Effector memory CD8-positive, alpha-beta T cell (primary cell): ENCODE measurements around the gene ENTPD6.

Experiments
- ATAC-seq: fragments of 150-1000 bp; cut with Tn5 transposase; replicated peaks from 2 replicates; pipeline ENCODE4 v1.10.0; 2021; ENCODE audit warnings: mild to moderate bottlenecking, moderate library complexity
- DNase-seq, 3 experiments: peaks; one replicate each; pipeline ENCODE4 v3.0.0; 2021
- H3K27ac Mint-ChIP-seq, 2 donors: one replicate each; pipeline ENCODE4 v1.8.0; 2022; ENCODE audit warnings: mild to moderate bottlenecking in 2 of 2, mixed read lengths in 2 of 2, moderate library complexity in 2 of 2
- H3K27me3 Mint-ChIP-seq, 2 donors: one replicate each; pipeline ENCODE4 v1.8.0; 2022; ENCODE audit warnings: mixed read lengths in 2 of 2
- H3K36me3 Mint-ChIP-seq: one replicate; pipeline ENCODE4 v1.8.0; 2022; ENCODE audit warnings: mild to moderate bottlenecking, moderate library complexity, mixed read lengths; ENCODE audit not compliant: insufficient read depth
- H3K4me1 Mint-ChIP-seq, 2 donors: one replicate each; pipeline ENCODE4 v1.8.0; 2022; ENCODE audit warnings: low read depth in 2 of 2, mixed read lengths in 2 of 2
- H3K4me3 Mint-ChIP-seq, 2 donors: one replicate each; pipeline ENCODE4 v1.8.0; 2022; ENCODE audit warnings: mild to moderate bottlenecking in 2 of 2, mixed read lengths in 2 of 2, moderate library complexity in 2 of 2
- H3K9me3 Mint-ChIP-seq, 2 donors: one replicate each; pipeline ENCODE4 v1.8.0; 2022; ENCODE audit warnings: mixed read lengths in 2 of 2

Gene ENTPD6

DNA sequence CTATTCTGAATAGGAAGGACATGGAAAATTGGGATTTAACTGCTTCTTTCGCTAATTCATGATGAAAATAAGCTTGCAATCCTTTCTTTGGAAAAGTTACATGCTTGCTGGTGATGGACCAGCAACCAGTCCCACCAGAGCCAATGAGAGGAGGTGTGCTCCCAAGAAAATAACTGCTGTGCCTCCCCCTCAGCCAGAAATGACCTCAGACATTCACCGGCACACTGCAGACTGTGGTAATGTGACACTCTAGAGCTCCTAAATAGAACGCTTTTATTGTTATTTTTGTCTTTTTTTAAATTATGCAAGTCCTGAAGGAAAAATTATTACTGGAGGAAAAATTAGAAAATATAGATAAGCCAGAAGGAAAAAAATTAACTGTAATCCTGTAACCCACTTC, 55.0 kb downstream of the ENTPD6 start:
- Mint-ChIP-seq H3K27ac (no peak overlapping the region), H3K4me3 (no peak overlapping the region), H3K27me3 (no peaks in the 10 kb centered on the region)

GRCh38 chr20:25251019-25251418, 55.5 kb downstream of the ENTPD6 start:
- H3K9me3 Mint-ChIP-seq: no peaks in the 10 kb centered on the region
- DNase-seq (no peak), ATAC-seq (no peak)
- H3K27ac Mint-ChIP-seq: no peak overlapping the region
- H3K4me1 Mint-ChIP-seq: peaks cover 33 to 43% of the 10 kb centered on the region in 2 donors
- H3K4me3 Mint-ChIP-seq: no peak overlapping the region
- H3K36me3 Mint-ChIP-seq: peaks cover 8% of the 10 kb centered on the region
- no peaks in the 10 kb centered on the region for H3K27me3 Mint-ChIP-seq

More for the DNA sequence above, 55.0 kb downstream of the ENTPD6 start:
- Mint-ChIP-seq H3K36me3 (peaks cover 8% of the 10 kb centered on the region), H3K4me1 (peaks cover 30 to 41% of the 10 kb centered on the region in 2 donors), H3K9me3 (no peaks in the 10 kb centered on the region)
- no peak for DNase-seq
- ATAC-seq: no peak

DNA sequence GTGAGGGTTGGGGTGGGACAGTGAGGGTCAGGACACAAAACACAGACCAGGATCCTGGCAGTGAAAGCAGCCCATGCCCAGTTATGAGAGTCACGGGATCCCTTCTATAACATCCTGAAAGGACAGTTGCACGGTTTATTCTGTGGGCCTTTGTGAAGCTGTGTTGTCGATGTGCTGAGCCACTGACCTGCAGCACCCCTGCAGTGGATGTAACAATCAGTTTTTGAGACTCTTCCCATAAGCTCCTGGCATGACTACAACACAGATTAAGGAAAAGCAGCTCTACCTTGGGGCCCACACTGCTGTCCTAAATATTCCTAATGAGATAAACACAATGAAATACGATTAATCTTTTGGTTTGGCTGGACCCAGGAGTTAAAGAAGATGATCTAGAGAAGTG, 56.0 kb downstream of the ENTPD6 start:
- Mint-ChIP-seq H3K4me1 (peaks cover 34 to 45% of the 10 kb centered on the region in 2 donors), H3K27ac (no peak overlapping the region), H3K27me3 (no peaks in the 10 kb centered on the region)

GRCh38 chr20:25252230-25252651, 56.7 kb downstream of the ENTPD6 start:
- Mint-ChIP-seq H3K4me1 (peaks cover 30 to 38% of the 10 kb centered on the region in 2 donors), H3K36me3 (peaks cover 5% of the 10 kb centered on the region), H3K9me3 (no peaks in the 10 kb centered on the region), H3K27me3 (no peaks in the 10 kb centered on the region), H3K27ac (no peak overlapping the region), H3K4me3 (no peak overlapping the region)
- ATAC-seq (no peak), DNase-seq (no peak)

More for the DNA sequence above, 56.0 kb downstream of the ENTPD6 start:
- Mint-ChIP-seq H3K4me3 (no peak overlapping the region), H3K9me3 (no peaks in the 10 kb centered on the region), H3K36me3 (peaks cover 8% of the 10 kb centered on the region)
- ATAC-seq (no peak), DNase-seq (no peak)

GRCh38 chr20:25252686-25253421, 57.3 kb downstream of the ENTPD6 start:
- H3K27ac Mint-ChIP-seq: no peak overlapping the region
- no peaks in the 10 kb centered on the region for H3K9me3 Mint-ChIP-seq
- H3K4me1 Mint-ChIP-seq: peaks cover 29 to 37% of the 10 kb centered on the region in 2 donors
- no peaks in the 10 kb centered on the region for H3K27me3 Mint-ChIP-seq
- no peak overlapping the region for H3K4me3 Mint-ChIP-seq
- ATAC-seq (no peak), DNase-seq (no peak)
- peaks cover 2% of the 10 kb centered on the region for H3K36me3 Mint-ChIP-seq

DNA sequence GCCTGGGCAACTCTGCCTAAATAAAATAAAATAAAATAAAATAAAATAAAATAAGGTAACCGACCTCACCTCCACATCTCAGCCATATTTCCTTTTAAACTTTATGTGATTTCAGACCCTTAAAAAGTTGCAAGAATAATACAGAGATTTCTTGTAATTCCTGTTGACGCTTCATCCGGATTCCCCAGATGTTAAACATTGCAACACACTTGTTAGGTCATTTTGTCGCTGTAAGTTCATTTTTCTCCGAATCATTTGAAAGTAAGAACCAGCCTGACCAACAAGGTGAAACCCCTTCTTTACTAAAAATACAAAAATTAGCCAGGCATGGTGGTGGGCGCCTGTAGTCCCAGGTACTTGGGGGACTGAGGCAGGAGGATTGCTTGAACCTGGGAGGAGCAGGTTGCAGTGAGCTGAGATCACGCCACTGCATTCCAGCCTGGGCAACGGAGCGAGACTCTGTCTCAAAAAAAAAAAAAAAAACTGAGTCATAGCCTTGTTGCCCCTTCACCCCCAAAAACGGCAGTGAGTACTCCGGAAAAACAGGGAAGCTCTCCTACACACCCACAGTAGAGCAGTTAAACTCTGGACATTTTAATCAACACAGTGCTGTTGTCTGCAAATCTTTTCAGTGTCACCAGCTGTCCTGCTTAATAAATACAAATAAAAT, 58.2 kb downstream of the ENTPD6 start:
- no peak for DNase-seq
- Mint-ChIP-seq H3K9me3 (no peaks in the 10 kb centered on the region), H3K4me1 (peaks cover 31 to 36% of the 10 kb centered on the region in 2 donors), H3K27ac (no peak overlapping the region), H3K27me3 (no peaks in the 10 kb centered on the region), H3K36me3 (no peaks in the 10 kb centered on the region), H3K4me3 (no peak overlapping the region)
- ATAC-seq: no peak

DNA sequence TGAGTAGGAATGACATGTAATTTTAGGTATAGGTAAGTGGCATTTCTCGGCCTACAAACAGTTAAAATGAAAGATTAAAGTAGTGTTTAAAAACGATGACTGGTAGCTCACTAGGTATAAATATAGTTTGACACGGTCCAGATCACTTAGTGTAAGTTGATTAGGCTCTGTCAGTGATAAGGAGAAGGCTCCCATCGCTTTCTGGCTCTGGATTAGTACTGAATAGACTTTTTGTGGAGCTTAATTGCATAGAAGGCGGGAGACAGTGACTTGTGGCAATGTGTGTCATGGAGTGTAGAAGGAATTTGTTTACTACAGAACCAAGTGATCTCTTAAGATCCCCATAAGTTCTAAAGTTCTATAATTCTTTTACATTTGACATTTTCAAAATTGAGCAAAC, 59.1 kb downstream of the ENTPD6 start:
- H3K9me3 Mint-ChIP-seq: no peaks in the 10 kb centered on the region
- no peak for DNase-seq
- no peaks in the 10 kb centered on the region for H3K27me3 Mint-ChIP-seq
- no peak for ATAC-seq
- no peak overlapping the region for H3K4me3 Mint-ChIP-seq
- H3K36me3 Mint-ChIP-seq: peaks cover 2% of the 10 kb centered on the region
- H3K4me1 Mint-ChIP-seq: peaks cover 25 to 27% of the 10 kb centered on the region in 2 donors
- H3K27ac Mint-ChIP-seq: no peak overlapping the region

DNA sequence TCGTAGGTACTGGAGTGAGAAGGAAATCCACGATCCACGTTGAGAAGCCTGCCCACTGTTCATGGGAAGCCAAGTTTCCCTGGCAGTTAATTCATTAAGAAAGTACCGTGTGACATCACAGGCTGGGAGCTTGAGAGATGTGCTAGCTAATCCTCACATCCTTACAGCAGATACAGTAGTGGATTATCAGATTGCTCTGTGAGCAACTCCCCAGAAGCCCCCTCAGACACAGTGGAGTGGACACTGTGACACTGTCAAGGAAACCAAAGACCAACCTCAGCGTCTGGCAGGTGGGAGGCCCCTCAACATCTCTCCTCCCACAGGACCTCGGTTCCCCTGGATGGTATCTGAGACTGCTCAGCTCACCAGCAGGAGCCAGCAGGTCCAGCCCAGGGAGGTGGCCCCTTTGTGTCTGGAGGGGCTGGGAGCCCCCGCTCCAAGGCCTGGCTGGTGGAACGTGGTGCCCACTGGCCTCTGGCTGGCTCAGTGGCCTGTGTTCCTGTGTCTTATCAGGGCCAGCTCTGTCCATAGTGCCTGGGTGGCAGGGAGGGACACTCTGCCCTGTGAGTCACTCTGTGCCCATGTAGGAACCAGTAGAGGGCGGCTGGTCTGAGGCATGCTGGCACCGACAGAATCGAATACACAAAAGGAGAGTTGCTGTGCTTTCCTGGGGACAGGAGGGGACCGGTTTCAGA, 59.6 kb downstream of the ENTPD6 start:
- DNase-seq: no peak
- Mint-ChIP-seq H3K4me1 (peaks cover 24 to 26% of the 10 kb centered on the region in 2 donors), H3K36me3 (peaks cover 2% of the 10 kb centered on the region), H3K27me3 (no peaks in the 10 kb centered on the region), H3K9me3 (no peaks in the 10 kb centered on the region), H3K27ac (no peak overlapping the region), H3K4me3 (no peak overlapping the region)
- no peak for ATAC-seq

DNA sequence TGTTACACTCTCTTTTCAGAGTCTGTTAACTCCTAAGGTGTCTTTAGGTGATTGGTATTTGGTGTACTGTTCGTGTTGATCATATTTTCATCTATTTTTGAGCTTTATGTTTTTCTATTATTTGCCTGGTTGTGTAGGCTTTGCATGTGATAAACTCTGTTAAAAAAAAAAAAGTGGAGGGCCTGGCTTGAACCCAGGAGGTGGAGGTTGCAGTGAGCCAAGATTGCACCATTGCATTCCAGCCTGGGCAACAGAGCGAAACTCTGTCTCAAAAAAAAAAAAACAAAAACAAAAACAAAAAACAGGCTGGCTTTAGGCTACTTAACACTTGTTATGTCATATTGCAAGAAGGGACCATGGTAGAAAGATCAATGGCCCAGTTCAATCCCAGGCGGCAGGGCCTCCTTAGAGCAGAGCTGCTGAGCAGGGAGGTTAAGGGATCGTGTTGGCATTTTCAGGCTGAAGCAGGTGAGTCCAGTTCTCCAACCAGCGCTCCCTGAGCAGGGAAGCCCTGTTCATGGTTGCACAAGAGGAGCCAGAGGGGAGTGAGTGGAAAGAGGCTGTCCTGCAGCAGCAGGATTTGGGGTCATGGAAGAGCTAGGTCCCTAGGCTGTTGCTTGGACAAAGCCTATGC, 60.8 kb downstream of the ENTPD6 start:
- peak overlapping the region in 1 of 2 donors; percentile 64 for H3K27ac Mint-ChIP-seq
- ATAC-seq (no peak), DNase-seq (no peak)
- peaks cover 16 to 20% of the 10 kb centered on the region in 2 donors for H3K4me1 Mint-ChIP-seq
- H3K27me3 Mint-ChIP-seq: no peaks in the 10 kb centered on the region
- H3K4me3 Mint-ChIP-seq: no peak overlapping the region
- no peaks in the 10 kb centered on the region for H3K9me3 Mint-ChIP-seq
- peaks cover 2% of the 10 kb centered on the region for H3K36me3 Mint-ChIP-seq

DNA sequence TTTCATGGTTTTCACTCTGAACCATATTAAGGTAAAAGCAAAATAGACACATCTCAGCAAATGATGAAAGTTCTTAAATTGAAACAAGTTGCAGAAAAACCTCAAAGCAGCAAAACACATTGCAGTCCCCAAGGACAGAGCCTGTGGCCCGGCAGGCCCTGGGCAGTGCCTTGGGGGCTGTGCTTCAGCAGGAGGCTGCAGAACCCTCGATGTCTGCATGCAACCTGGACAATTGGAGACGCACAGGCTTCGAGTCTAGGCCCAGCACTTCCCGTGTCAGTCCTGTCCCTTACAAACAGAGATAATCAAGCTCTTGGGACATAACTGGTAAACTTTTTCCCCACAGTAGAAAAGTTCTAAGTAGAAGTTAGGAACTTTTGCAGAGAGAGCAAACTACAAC, 61.6 kb downstream of the ENTPD6 start:
- peaks cover 13 to 19% of the 10 kb centered on the region in 2 donors for H3K4me1 Mint-ChIP-seq
- no peaks in the 10 kb centered on the region for H3K9me3 Mint-ChIP-seq

GRCh38 chr20:25257756-25258475, 62.4 kb downstream of the ENTPD6 start:
- DNase-seq: no peak
- H3K27me3 Mint-ChIP-seq: no peaks in the 10 kb centered on the region
- peaks cover 9 to 13% of the 10 kb centered on the region in 2 donors for H3K4me1 Mint-ChIP-seq
- H3K36me3 Mint-ChIP-seq: peaks cover 2% of the 10 kb centered on the region
- no peaks in the 10 kb centered on the region for H3K9me3 Mint-ChIP-seq
- H3K4me3 Mint-ChIP-seq: no peak overlapping the region
- no peak overlapping the region for H3K27ac Mint-ChIP-seq
- ATAC-seq: no peak

More for the DNA sequence above, 61.6 kb downstream of the ENTPD6 start:
- ATAC-seq (no peak), DNase-seq (no peak)
- Mint-ChIP-seq H3K4me3 (no peak overlapping the region), H3K36me3 (peaks cover 2% of the 10 kb centered on the region), H3K27ac (peak overlapping the region; percentile 32 to 63), H3K27me3 (no peaks in the 10 kb centered on the region)

DNA sequence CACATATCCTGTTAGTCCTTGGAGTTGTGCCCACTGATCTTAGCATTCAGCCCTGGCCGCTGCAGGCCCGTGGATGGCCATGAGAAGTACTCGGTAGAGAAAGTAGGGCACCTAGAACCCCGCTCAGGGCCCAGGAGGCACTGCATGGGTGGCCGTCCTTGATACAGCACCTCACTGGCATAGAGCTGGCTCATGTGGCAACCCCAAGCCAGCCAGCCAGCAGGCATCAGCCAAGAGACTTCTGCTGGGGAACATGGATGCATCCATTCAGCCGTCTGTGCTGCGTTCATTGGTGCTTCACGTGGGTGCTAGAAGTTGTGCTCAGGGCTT, 62.9 kb downstream of the ENTPD6 start:
- H3K27me3 Mint-ChIP-seq: no peaks in the 10 kb centered on the region
- no peaks in the 10 kb centered on the region for H3K9me3 Mint-ChIP-seq
- peaks cover 9 to 12% of the 10 kb centered on the region in 2 donors for H3K4me1 Mint-ChIP-seq
- H3K27ac Mint-ChIP-seq: no peak overlapping the region
- no peak overlapping the region for H3K4me3 Mint-ChIP-seq
- DNase-seq: no peak
- no peak for ATAC-seq
- peaks cover 2% of the 10 kb centered on the region for H3K36me3 Mint-ChIP-seq

DNA sequence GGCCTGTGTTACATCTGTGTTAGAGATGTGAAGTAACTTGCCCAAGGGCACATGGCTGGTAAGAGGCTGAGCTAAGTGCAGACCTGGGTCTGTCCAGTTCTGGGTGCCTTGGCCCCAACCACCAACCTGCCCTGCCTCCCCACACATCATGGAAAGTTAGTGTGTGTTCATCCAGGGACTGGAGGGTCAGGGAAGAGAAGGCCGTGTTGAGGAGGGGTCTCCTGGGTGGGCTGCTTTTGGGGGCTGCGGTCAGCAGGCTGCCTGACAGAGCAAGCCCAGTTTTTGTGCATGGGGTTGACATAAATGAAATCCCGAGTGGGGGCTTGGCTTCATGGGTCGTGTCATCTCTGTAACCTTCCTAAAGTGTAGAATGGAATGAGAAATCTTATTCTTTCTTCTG, 63.3 kb downstream of the ENTPD6 start:
- H3K4me1 Mint-ChIP-seq: peaks cover 9 to 12% of the 10 kb centered on the region in 2 donors
- no peak for DNase-seq

More for the DNA sequence above, 63.3 kb downstream of the ENTPD6 start:
- no peak for ATAC-seq
- Mint-ChIP-seq H3K9me3 (no peaks in the 10 kb centered on the region), H3K27me3 (no peaks in the 10 kb centered on the region), H3K4me3 (no peak overlapping the region), H3K27ac (no peak overlapping the region), H3K36me3 (peaks cover 2% of the 10 kb centered on the region)
